Left ventricle myocardium inferior (tissue), 1 donor: ENCODE measurements around the gene KRT23. TPM values are rescaled to one million over a fixed set of nuclear protein-coding genes. Genes with fewer than 3 reads are reported as not detected.

Experiments
- DNase-seq: peaks from one replicate; pipeline ENCODE4 v3.0.0-alpha.2; 2020
- H3K27ac ChIP-seq: fragments of 200-600 bp; replicated peaks from 2 replicates; pipeline ENCODE4 v1.8.0; 2021
- H3K27me3 ChIP-seq: fragments of 200-600 bp; 2 replicates; pipeline ENCODE4 v1.8.0; 2021; ENCODE audit warnings: low read depth
- H3K36me3 ChIP-seq: fragments of 200-600 bp; 2 replicates; pipeline ENCODE4 v1.8.0; 2021
- H3K4me1 ChIP-seq: fragments of 200-600 bp; 2 replicates; pipeline ENCODE4 v1.8.0; 2021
- H3K4me3 ChIP-seq: fragments of 200-600 bp; 2 replicates; pipeline ENCODE4 v1.8.0; 2021; ENCODE audit warnings: mild to moderate bottlenecking, moderate library complexity
- H3K9me3 ChIP-seq: fragments of 200-600 bp; replicated peaks from 2 replicates; pipeline ENCODE4 v1.8.0; 2021
- intact Hi-C: fragments of 100-400 bp; cut with micrococcal nuclease; formaldehyde crosslinking; loops from one replicate; pipeline ENCODE4 v1.11.0; 2022
- total RNA-seq: library from RNA; stranded (reverse); fragmentation: NEBNext Ultra II Directional; extraction: Animal tissue kit (Norgen Biotek cat#: 25700); gene quantifications from one replicate; pipeline ENCODE4 v1.2.1, GENCODE V29; 2021
- TF ChIP-seq, protein P1 (sequence below): fragments of 200-600 bp; IDR thresholded peaks from 2 replicates; pipeline ENCODE4 v1.8.0; 2021; ENCODE audit warnings: antibody characterized with exemption, mild to moderate bottlenecking, borderline replicate concordance
- donor health status: DM: no; HTN: yes; CAD: no; lungs with severe emphysema.

KRT23 gene
- total RNA-seq, 1 donor from 2014 or later = 0.33 TPM

DNA sequence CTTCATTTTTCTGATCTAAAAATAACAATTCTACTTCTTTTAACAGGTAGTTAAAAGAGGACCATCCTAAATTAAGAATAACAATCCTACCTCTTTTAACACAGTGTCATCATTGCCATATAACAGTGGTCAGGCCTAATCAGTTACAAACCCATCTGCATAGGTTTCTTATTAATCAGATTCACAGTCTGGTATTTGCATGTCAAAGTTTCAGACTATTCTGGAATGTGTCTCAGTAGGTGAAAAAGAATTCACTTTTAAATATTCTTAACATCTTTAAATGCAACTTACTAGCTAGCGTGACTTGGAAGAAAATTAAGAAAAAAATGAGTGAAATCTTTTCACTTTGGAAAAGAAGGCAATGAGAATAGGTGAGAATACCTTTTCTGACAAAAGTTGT lies 63.6 kb downstream of the KRT23 start:
- H3K4me3 ChIP-seq = no peak overlapping the region
- no peaks in the 10 kb centered on the region for H3K4me1 ChIP-seq
- H3K36me3 ChIP-seq = no peaks in the 10 kb centered on the region
- H3K9me3 ChIP-seq = no peaks in the 10 kb centered on the region
- DNase-seq = no peak
- TF ChIP-seq, protein P1, sequence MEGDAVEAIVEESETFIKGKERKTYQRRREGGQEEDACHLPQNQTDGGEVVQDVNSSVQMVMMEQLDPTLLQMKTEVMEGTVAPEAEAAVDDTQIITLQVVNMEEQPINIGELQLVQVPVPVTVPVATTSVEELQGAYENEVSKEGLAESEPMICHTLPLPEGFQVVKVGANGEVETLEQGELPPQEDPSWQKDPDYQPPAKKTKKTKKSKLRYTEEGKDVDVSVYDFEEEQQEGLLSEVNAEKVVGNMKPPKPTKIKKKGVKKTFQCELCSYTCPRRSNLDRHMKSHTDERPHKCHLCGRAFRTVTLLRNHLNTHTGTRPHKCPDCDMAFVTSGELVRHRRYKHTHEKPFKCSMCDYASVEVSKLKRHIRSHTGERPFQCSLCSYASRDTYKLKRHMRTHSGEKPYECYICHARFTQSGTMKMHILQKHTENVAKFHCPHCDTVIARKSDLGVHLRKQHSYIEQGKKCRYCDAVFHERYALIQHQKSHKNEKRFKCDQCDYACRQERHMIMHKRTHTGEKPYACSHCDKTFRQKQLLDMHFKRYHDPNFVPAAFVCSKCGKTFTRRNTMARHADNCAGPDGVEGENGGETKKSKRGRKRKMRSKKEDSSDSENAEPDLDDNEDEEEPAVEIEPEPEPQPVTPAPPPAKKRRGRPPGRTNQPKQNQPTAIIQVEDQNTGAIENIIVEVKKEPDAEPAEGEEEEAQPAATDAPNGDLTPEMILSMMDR = no peak
- intact Hi-C loops = no loop called here
- peaks cover 31% of the 10 kb centered on the region for H3K27me3 ChIP-seq
- no peak overlapping the region for H3K27ac ChIP-seq

DNA sequence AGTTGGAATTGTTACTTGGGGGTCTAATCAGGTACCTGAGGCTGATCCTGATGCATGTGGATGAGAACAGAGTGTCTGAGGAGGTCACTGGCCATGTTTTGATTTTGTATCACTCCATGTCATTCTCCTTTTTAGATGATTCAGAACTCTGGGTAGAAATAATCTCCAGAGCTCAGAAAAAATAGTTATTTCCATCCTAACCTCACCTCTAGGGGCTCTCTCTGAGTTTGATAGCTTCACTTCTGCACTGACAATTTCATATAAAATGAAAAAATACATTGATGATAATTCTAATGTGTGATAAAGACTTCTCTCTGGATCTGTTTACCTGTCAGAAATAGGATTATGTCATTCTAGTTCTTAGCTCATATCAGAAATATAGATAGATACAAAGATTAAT lies 64.2 kb downstream of the KRT23 start:
- Histone ChIP-seq H3K9me3 (no peaks in the 10 kb centered on the region), H3K27ac (no peak overlapping the region), H3K4me3 (no peak overlapping the region), H3K36me3 (no peaks in the 10 kb centered on the region), H3K4me1 (no peaks in the 10 kb centered on the region), H3K27me3 (peaks cover 31% of the 10 kb centered on the region)
- TF ChIP-seq, protein P1 = no peak
- intact Hi-C loops = no loop called here
- DNase-seq = no peak

Other genes starting within 250 kb of the KRT23 start
- gene KRT24, start 233.9 kb downstream of the KRT23 start, total RNA-seq = not detected
- not detected for gene KRT25, start 182.3 kb downstream of the KRT23 start, total RNA-seq
- not detected for gene KRT26, start 165.4 kb downstream of the KRT23 start, total RNA-seq
- gene KRT27, start 155.1 kb downstream of the KRT23 start, total RNA-seq = not detected
- gene KRT28, start 137.7 kb downstream of the KRT23 start, total RNA-seq = not detected
- 54.7 TPM for gene KRT10, start 115.0 kb downstream of the KRT23 start, total RNA-seq
- gene KRT12, start 70.4 kb downstream of the KRT23 start, total RNA-seq = not detected
- gene KRT20, start 52.4 kb downstream of the KRT23 start, total RNA-seq = not detected
- gene KRT39, start 29.3 kb upstream of the KRT23 start, total RNA-seq = not detected
- gene KRT40, start 46.7 kb upstream of the KRT23 start, total RNA-seq = not detected
- not detected for gene KRTAP3-3, start 56.5 kb upstream of the KRT23 start, total RNA-seq
- gene KRTAP3-2, start 62.3 kb upstream of the KRT23 start, total RNA-seq = not detected
- gene KRTAP3-1, start 71.5 kb upstream of the KRT23 start, total RNA-seq = not detected
- gene KRTAP1-5, start 89.6 kb upstream of the KRT23 start, total RNA-seq = not detected
- not detected for gene KRTAP1-4, start 92.5 kb upstream of the KRT23 start, total RNA-seq
- not detected for gene KRTAP1-3, start 97.2 kb upstream of the KRT23 start, total RNA-seq
- gene KRTAP1-1, start 103.8 kb upstream of the KRT23 start, total RNA-seq = not detected
- not detected for gene KRTAP2-1, start 109.7 kb upstream of the KRT23 start, total RNA-seq
- gene KRTAP2-2, start 117.6 kb upstream of the KRT23 start, total RNA-seq = not detected
- gene KRTAP2-3, start 122.5 kb upstream of the KRT23 start, total RNA-seq = not detected
- not detected for gene KRTAP2-4, start 128.2 kb upstream of the KRT23 start, total RNA-seq
- not detected for gene KRTAP4-7, start 146.5 kb upstream of the KRT23 start, total RNA-seq
- not detected for gene KRTAP4-8, start 160.5 kb upstream of the KRT23 start, total RNA-seq
- gene KRTAP4-16, start 164.6 kb upstream of the KRT23 start, total RNA-seq = not detected
- gene KRTAP4-9, start 167.7 kb upstream of the KRT23 start, total RNA-seq = not detected
- gene KRTAP4-11, start 180.7 kb upstream of the KRT23 start, total RNA-seq = not detected
- gene KRTAP4-12, start 186.5 kb upstream of the KRT23 start, total RNA-seq = not detected
- not detected for gene KRTAP4-6, start 202.9 kb upstream of the KRT23 start, total RNA-seq
- gene KRTAP4-5, start 212.2 kb upstream of the KRT23 start, total RNA-seq = not detected
- not detected for gene KRTAP4-4, start 223.1 kb upstream of the KRT23 start, total RNA-seq
- gene KRTAP4-3, start 230.6 kb upstream of the KRT23 start, total RNA-seq = not detected
- not detected for gene KRTAP4-2, start 240.6 kb upstream of the KRT23 start, total RNA-seq
- not detected for gene KRTAP4-1, start 247.3 kb upstream of the KRT23 start, total RNA-seq